DMS153 treated with DMSO at 0.1 percent for 48 hours (cell line): Measurements from ENCODE around the gene SPOCK3.

Experiments
- DNase-seq: peaks from one replicate; lab custom pipeline; 2025; ENCODE audit not compliant: unreplicated experiment; lab: John Stamatoyannopoulos, UW

Gene SPOCK3

GRCh38 chr4:166688835-166689234 is 545.5 kb downstream of the SPOCK3 start:
- no peak for DNase-seq

- no peak for DNase-seq
Measured at GRCh38 chr4:166687828-166688227, 546.5 kb downstream of the SPOCK3 start.
